Panc1 (cell line): ENCODE data around the gene ACSL1. TPM values are rescaled to one million over a fixed set of nuclear protein-coding genes. Genes with fewer than 3 reads are reported as not detected.

ENCODE experiments used
- ATAC-seq: fragments of 200-7000 bp; cut with Tn5 transposase; 2 replicates; pipeline ENCODE4 v1.9.1; 2020; ENCODE audit warnings: mild to moderate bottlenecking, moderate library complexity
- BruUV-seq: library from RNA; stranded (reverse); fragments of 400-500 nt; replicated peaks from 2 replicates; lab custom pipeline; 2021; lab: Mats Ljungman, UMichigan
- CTCF ChIA-PET: fragments of 300-600 bp; sonication (Branson Sonifier 250); formaldehyde crosslinking; loops from one replicate; lab custom pipeline; 2022; ENCODE audit warnings: antibody characterized with exemption; lab: Charles Lee
- POLR2A ChIA-PET: fragments of 300-600 bp; sonication (Branson Sonifier 250); formaldehyde crosslinking; loops from one replicate; lab custom pipeline; 2022; ENCODE audit warnings: antibody characterized with exemption; lab: Charles Lee
- DNase-seq: peaks from one replicate; pipeline ENCODE4 v3.0.0-alpha.2; 2010; ENCODE audit warnings: low read depth, low spot score
- H3K27ac ChIP-seq: 2 replicates; pipeline ENCODE4 v1.5.1; 2011; ENCODE audit warnings: mild to moderate bottlenecking, low read length, inconsistent platforms
- H3K27me3 ChIP-seq: fragments of 200-500 bp; sonication (Bioruptor generic); 2 replicates; pipeline ENCODE4 v1.6.0; 2014; ENCODE audit warnings: low read length, inconsistent platforms; ENCODE audit not compliant: control insufficient read depth, insufficient read depth
- H3K36me3 ChIP-seq: fragments of 200-500 bp; sonication (Bioruptor generic); 2 replicates; pipeline ENCODE4 v1.5.1; 2014; ENCODE audit warnings: inconsistent platforms, mild to moderate bottlenecking, low read length, moderate library complexity; ENCODE audit not compliant: control insufficient read depth, insufficient read depth
- H3K4me1 ChIP-seq: 2 replicates; pipeline ENCODE4 v1.5.1; 2011; ENCODE audit warnings: inconsistent platforms, mild to moderate bottlenecking, low read length, moderate library complexity; ENCODE audit not compliant: control insufficient read depth, insufficient read depth
- H3K4me3 ChIP-seq, 2 experiments: 2 replicates each; pipeline ENCODE4 v1.5.1; 2011 to 2012; ENCODE audit warnings: low read depth in 2 of 2, low read length in 2 of 2, mild to moderate bottlenecking in 2 of 2, inconsistent platforms in 1 of 2, moderate library complexity in 1 of 2
- H3K9me3 ChIP-seq: fragments of 200-500 bp; sonication (Bioruptor generic); 2 replicates; pipeline ENCODE4 v1.5.1; 2014; ENCODE audit warnings: low read depth, mild to moderate bottlenecking, inconsistent platforms, low read length, moderate library complexity; ENCODE audit not compliant: control insufficient read depth, insufficient read depth
- CTCF ChIP-seq: fragments of 450-650 bp; IDR thresholded peaks from 2 replicates; pipeline ENCODE4 v1.5.1; 2017; ENCODE audit warnings: mild to moderate bottlenecking
- POLR2AphosphoS5 ChIP-seq: IDR thresholded peaks from 2 replicates; pipeline ENCODE4 v1.6.1; 2012; ENCODE audit warnings: mild to moderate bottlenecking, low read depth, low read length, moderate library complexity
- REST ChIP-seq, 2 experiments: IDR thresholded peaks; 2 replicates each; pipeline ENCODE4 v1.6.1; 2011 to 2012; ENCODE audit warnings: low read depth in 2 of 2, control low read depth in 1 of 2, low read length in 1 of 2, mild to moderate bottlenecking in 1 of 2, moderate library complexity in 1 of 2; ENCODE audit not compliant: insufficient read depth in 1 of 2
- SIN3A ChIP-seq: IDR thresholded peaks from 2 replicates; pipeline ENCODE4 v1.6.1; 2012; ENCODE audit warnings: low read depth, mild to moderate bottlenecking, low read length, moderate library complexity, borderline replicate concordance; ENCODE audit not compliant: insufficient read depth
- TCF7L2 ChIP-seq: IDR thresholded peaks from 2 replicates; pipeline ENCODE4 v1.6.1; 2011; ENCODE audit warnings: mild to moderate bottlenecking, low read depth, low read length, inconsistent platforms
- in situ Hi-C: cut with HindIII; loops from 2 replicates; pipeline ENCODE4 v1.10.0; 2016; ENCODE audit warnings: low sequenced_read_pairs, low pct_unique_long_range_greater_than_20kb
- intact Hi-C: fragments of 100-400 bp; cut with micrococcal nuclease; formaldehyde crosslinking; loops from one replicate; pipeline ENCODE4 v1.10.0; 2022; ENCODE audit not compliant: unreplicated experiment
- total RNA-seq: library from RNA; stranded (reverse); gene quantifications from one replicate; pipeline ENCODE4 v1.2.1, GENCODE V29; 2021; ENCODE audit not compliant: unreplicated experiment

ACSL1 gene
- total RNA-seq, 1 experiment from 2014 or later = 15.4 TPM

GRCh38 chr4:184822356-184822755, 3.4 kb downstream of the ACSL1 start:
- CTCF ChIA-PET = no interaction called here
- ATAC-seq (no peak), DNase-seq (no peak)
- Histone ChIP-seq H3K4me3 (no peak overlapping the region), H3K27ac (no peak overlapping the region), H3K36me3 (no peaks in the 10 kb centered on the region), H3K27me3 (no peaks in the 10 kb centered on the region), H3K9me3 (no peaks in the 10 kb centered on the region), H3K4me1 (peaks cover 2% of the 10 kb centered on the region; the same call in 1 of the 2 replicates)
- intact Hi-C loops = no loop called here
- in situ Hi-C loops = no loop called here
- TF ChIP-seq SIN3A (no peak), TCF7L2 (no peak), CTCF (no peak), POLR2AphosphoS5 (no peak), REST (IDR thresholded peaks at IDR 0.05; ENCODE audit: insufficient read depth in 1 of 2, low read depth in 2 of 2, low read length in 1 of 2) (no peak)
- no TSS peak for BruUV-seq
- POLR2A ChIA-PET = no interaction called here

GRCh38 chr4:184821242-184821641, 4.5 kb downstream of the ACSL1 start:
- no TSS peak for BruUV-seq
- ChIA-PET CTCF (no interaction called here), POLR2A (no interaction called here)
- Histone ChIP-seq H3K27ac (no peak overlapping the region), H3K9me3 (no peaks in the 10 kb centered on the region), H3K36me3 (no peaks in the 10 kb centered on the region), H3K4me1 (peaks cover 2% of the 10 kb centered on the region; the same call in 1 of the 2 replicates), H3K4me3 (no peak overlapping the region), H3K27me3 (no peaks in the 10 kb centered on the region)
- no peak for ATAC-seq
- TF ChIP-seq TCF7L2 (no peak), REST (IDR thresholded peaks at IDR 0.05; ENCODE audit: insufficient read depth in 1 of 2, low read depth in 2 of 2, low read length in 1 of 2) (no peak), SIN3A (no peak), POLR2AphosphoS5 (no peak), CTCF (no peak)
- no peak for DNase-seq
- intact Hi-C loops (no loop called here), in situ Hi-C loops (no loop called here)
